ENCODE data around the gene C14orf132. TPM values are rescaled to one million over a fixed set of nuclear protein-coding genes. Genes with fewer than 3 reads are reported as not detected.

Gene C14orf132
- total and polyA plus RNA-seq, 4 donors = 9.8 to 49.3 (median 24.7) TPM

GRCh38 chr14:96135285-96135684 lies 96.1 kb downstream of the C14orf132 start:
- 29 to 45% methylated on average over 8 of the region's 8 CpGs for WGBS, 2 donors
- ATAC-seq (ENCODE audit: insufficient read depth, low FRiP score) (peak; percentile 65), DNase-seq (peak in 2 of 3 donors; percentile 29 to 48)

GRCh38 chr14:96136371-96137005 lies 97.3 kb downstream of the C14orf132 start:
- WGBS, 2 donors = 36 to 56% methylated on average over 4 of the region's 4 CpGs
- Histone ChIP-seq H3K27ac (ENCODE audit: low read depth in 1 of 2, low read length in 1 of 2) (no peak overlapping the region), H3K9me3 (ENCODE audit: control insufficient read depth in 4 of 4, insufficient read depth in 3 of 4, low read length in 3 of 4) (peaks cover 0 to 10% (median 3%) of the 10 kb centered on the region in 4 donors), H3K9ac (ENCODE audit: insufficient read depth in 1 of 2, low read length in 2 of 2) (no peak overlapping the region), H3K36me3 (ENCODE audit: control insufficient read depth in 4 of 4, insufficient read depth in 4 of 4, low read length in 4 of 4) (no peaks in the 10 kb centered on the region), H3K27me3 (ENCODE audit: control insufficient read depth in 3 of 3, insufficient read depth in 3 of 3, low read length in 2 of 3) (no peaks in the 10 kb centered on the region), H3K4me1 (ENCODE audit: control insufficient read depth in 5 of 5, insufficient read depth in 5 of 5, low read length in 5 of 5) (no peaks in the 10 kb centered on the region), H3K4me3 (no peak overlapping the region)
- TF ChIP-seq CTCF (IDR thresholded peaks at IDR 0.05; ENCODE audit: control extremely low read depth, extremely low read depth) = no peak
- ATAC-seq (ENCODE audit: insufficient read depth, low FRiP score) (no peak), DNase-seq (peak in 2 of 3 donors; percentile 62 to 71)

More at GRCh38 chr14:96135285-96135684, 96.1 kb downstream of the C14orf132 start:
- peaks cover 0 to 10% (median 3%) of the 10 kb centered on the region in 4 donors for H3K9me3 ChIP-seq (ENCODE audit: control insufficient read depth in 4 of 4, insufficient read depth in 3 of 4, low read length in 3 of 4)
- H3K27me3 ChIP-seq (ENCODE audit: control insufficient read depth in 3 of 3, insufficient read depth in 3 of 3, low read length in 2 of 3) = no peaks in the 10 kb centered on the region
- H3K36me3 ChIP-seq (ENCODE audit: control insufficient read depth in 4 of 4, insufficient read depth in 4 of 4, low read length in 4 of 4) = no peaks in the 10 kb centered on the region
- H3K27ac ChIP-seq (ENCODE audit: low read depth in 1 of 2, low read length in 1 of 2) = no peak overlapping the region
- no peak for TF ChIP-seq CTCF (IDR thresholded peaks at IDR 0.05; ENCODE audit: control extremely low read depth, extremely low read depth)
- H3K4me3 ChIP-seq = no peak overlapping the region
- no peaks in the 10 kb centered on the region for H3K4me1 ChIP-seq (ENCODE audit: control insufficient read depth in 5 of 5, insufficient read depth in 5 of 5, low read length in 5 of 5)
- no peak overlapping the region for H3K9ac ChIP-seq (ENCODE audit: insufficient read depth in 1 of 2, low read length in 2 of 2)

- no peak for TF ChIP-seq CTCF (IDR thresholded peaks at IDR 0.05; ENCODE audit: control extremely low read depth, extremely low read depth)
- DNase-seq (no peak), ATAC-seq (ENCODE audit: insufficient read depth, low FRiP score) (no peak)
- H3K4me1 ChIP-seq (ENCODE audit: control insufficient read depth in 5 of 5, insufficient read depth in 5 of 5, low read length in 5 of 5) = no peaks in the 10 kb centered on the region
- no peak overlapping the region for H3K4me3 ChIP-seq
- H3K27ac ChIP-seq (ENCODE audit: low read depth in 1 of 2, low read length in 1 of 2) = no peak overlapping the region
- H3K9me3 ChIP-seq (ENCODE audit: control insufficient read depth in 4 of 4, insufficient read depth in 3 of 4, low read length in 3 of 4) = peaks cover 0 to 11% (median 3%) of the 10 kb centered on the region in 4 donors
- no peak overlapping the region for H3K9ac ChIP-seq (ENCODE audit: insufficient read depth in 1 of 2, low read length in 2 of 2)
- no peaks in the 10 kb centered on the region for H3K36me3 ChIP-seq (ENCODE audit: control insufficient read depth in 4 of 4, insufficient read depth in 4 of 4, low read length in 4 of 4)
- H3K27me3 ChIP-seq (ENCODE audit: control insufficient read depth in 3 of 3, insufficient read depth in 3 of 3, low read length in 2 of 3) = no peaks in the 10 kb centered on the region
- 86 to 89% methylated on average over 1 of the region's 1 CpG for WGBS, 2 donors
Observed at GRCh38 chr14:96138241-96138640, 99.1 kb downstream of the C14orf132 start.

Data from lung (tissue), 12 donors.